Gastroesophageal sphincter (tissue), 4 donors: ENCODE results near the gene PPM1H. TPM values are rescaled to one million over a fixed set of nuclear protein-coding genes. Genes with fewer than 3 reads are reported as not detected.
"Not testable (repeated sequence)": the region's sequence is repeated elsewhere in the genome, so short reads cannot be mapped to it uniquely, and the experiment has no call there.

Experiments
- ATAC-seq: fragments of 150-250 bp; one replicate; pipeline ENCODE4 v1.9.1; 2016; ENCODE audit warnings: mild to moderate bottlenecking, moderate library complexity
- H3K27ac ChIP-seq, 4 donors: fragments of 200-600 bp; sonication (generic) in 3 of 4; 1 replicate in 3 of 4; 2 replicates in 1 of 4; pipeline ENCODE4 v1.5.1; 2016 to 2019
- H3K27me3 ChIP-seq: fragments of 200-600 bp; sonication (generic); one replicate; pipeline ENCODE4 v1.5.1; 2019
- H3K36me3 ChIP-seq, 2 donors: fragments of 200-600 bp; sonication (generic); one replicate each; pipeline ENCODE4 v1.5.1; 2019; ENCODE audit warnings: control low read depth in 1 of 2
- H3K4me1 ChIP-seq, 3 donors: fragments of 200-600 bp; sonication (generic); 1 replicate in 2 of 3; 2 replicates in 1 of 3; pipeline ENCODE4 v1.5.1; 2016 to 2019; ENCODE audit warnings: control low read depth in 2 of 3
- H3K4me3 ChIP-seq, 2 donors: fragments of 200-600 bp; sonication (generic); one replicate each; pipeline ENCODE4 v1.5.1; 2019; ENCODE audit warnings: mild to moderate bottlenecking in 1 of 2, moderate library complexity in 1 of 2
- H3K9me3 ChIP-seq, 3 donors: fragments of 200-600 bp; sonication (generic); one replicate each; pipeline ENCODE4 v1.5.1; 2017 to 2019; ENCODE audit warnings: control low read depth in 2 of 3
- CTCF ChIP-seq, 4 experiments: fragments of 200-600 bp in 2 of 4; fragments of 450-650 bp in 2 of 4; sonication (generic) in 1 of 4; IDR thresholded peaks; one replicate each; pipeline ENCODE4 v1.5.1; 2017 to 2019; ENCODE audit warnings: antibody characterized with exemption in 4 of 4, mild to moderate bottlenecking in 2 of 4, moderate library complexity in 2 of 4
- EP300 ChIP-seq: sonication (generic); formaldehyde crosslinking; IDR thresholded peaks from one replicate; pipeline ENCODE4 v1.6.1; 2017; ENCODE audit warnings: antibody characterized with exemption, mild to moderate bottlenecking
- POLR2A ChIP-seq, 2 donors: fragments of 450-650 bp; IDR thresholded peaks; one replicate each; pipeline ENCODE4 v1.6.1; 2017; ENCODE audit warnings: antibody characterized with exemption in 2 of 2, mild to moderate bottlenecking in 2 of 2, moderate library complexity in 1 of 2
- POLR2AphosphoS5 ChIP-seq: sonication (generic); formaldehyde crosslinking; IDR thresholded peaks from one replicate; pipeline ENCODE4 v1.6.1; 2017; ENCODE audit warnings: antibody characterized with exemption
- WGBS, 2 donors: methylation state at CpG; one replicate each; pipeline ENCODE4 v1.1.5; 2018; ENCODE audit warnings: low coverage in 1 of 2; 5-methylcytosine and 5-hydroxymethylcytosine counted together
- total RNA-seq, 4 donors: library from RNA; depleted of rRNA; stranded (reverse); fragments of >200 nt; gene quantifications; one replicate each; pipeline ENCODE4 v1.1.0, GENCODE V29; 2016

Gene PPM1H
- total RNA-seq, 4 donors from 2014 or later = 1.3 to 1.9 (median 1.6) TPM

- H3K27me3 ChIP-seq = no peaks in the 10 kb centered on the region
- no peak overlapping the region for H3K27ac ChIP-seq
- no peaks in the 10 kb centered on the region for H3K9me3 ChIP-seq
- ATAC-seq = no peak
- no peaks in the 10 kb centered on the region for H3K36me3 ChIP-seq
- no peaks in the 10 kb centered on the region for H3K4me1 ChIP-seq
- no peak overlapping the region for H3K4me3 ChIP-seq
- WGBS, 2 donors = 82 to 84% methylated on average over 5 of the region's 6 CpGs
- no peak for TF ChIP-seq POLR2AphosphoS5
- no peak for TF ChIP-seq POLR2A (IDR thresholded peaks at IDR 0.05)
These were observed 46.4 kb downstream of the PPM1H start for GRCh38 chr12:62888454-62889110.

- no peaks in the 10 kb centered on the region for H3K36me3 ChIP-seq
- ATAC-seq = no peak
- no peak overlapping the region for H3K4me3 ChIP-seq
- WGBS, 2 donors = 71 to 74% methylated on average over 4 to 6 of the region's 6 CpGs
- no peaks in the 10 kb centered on the region for H3K4me1 ChIP-seq
- no peaks in the 10 kb centered on the region for H3K27me3 ChIP-seq
- H3K9me3 ChIP-seq = no peaks in the 10 kb centered on the region
- no peak for TF ChIP-seq POLR2A (IDR thresholded peaks at IDR 0.05)
- TF ChIP-seq POLR2AphosphoS5 = no peak
- no peak for TF ChIP-seq CTCF (IDR thresholded peaks at IDR 0.05)
- no peak for TF ChIP-seq EP300
- no peak overlapping the region for H3K27ac ChIP-seq
These were observed 48.2 kb downstream of the PPM1H start for GRCh38 chr12:62886796-62887195.

- no peak for ATAC-seq
- H3K4me3 ChIP-seq = no peak overlapping the region
- no peaks in the 10 kb centered on the region for H3K4me1 ChIP-seq
- H3K27me3 ChIP-seq = no peaks in the 10 kb centered on the region
- H3K9me3 ChIP-seq = no peaks in the 10 kb centered on the region
- TF ChIP-seq EP300 (no peak), POLR2A (IDR thresholded peaks at IDR 0.05) (no peak), CTCF (IDR thresholded peaks at IDR 0.05) (no peak), POLR2AphosphoS5 (no peak)
- no peaks in the 10 kb centered on the region for H3K36me3 ChIP-seq
- H3K27ac ChIP-seq = no peak overlapping the region
These were observed 49.7 kb downstream of the PPM1H start for GRCh38 chr12:62885242-62885641.

- H3K27ac ChIP-seq, H3K36me3 ChIP-seq, H3K27me3 ChIP-seq, H3K4me1 ChIP-seq, H3K9me3 ChIP-seq, H3K4me3 ChIP-seq, ATAC-seq: not testable (repeated sequence)
- 66 to 68% methylated on average over 4 to 5 of the region's 5 CpGs for WGBS, 2 donors
These were observed 50.1 kb downstream of the PPM1H start for GRCh38 chr12:62884832-62885231.

GRCh38 chr12:62882696-62883095 lies 52.3 kb downstream of the PPM1H start:
- TF ChIP-seq EP300 (no peak), POLR2AphosphoS5 (no peak), POLR2A (IDR thresholded peaks at IDR 0.05) (no peak), CTCF (IDR thresholded peaks at IDR 0.05) (no peak)
- Histone ChIP-seq H3K4me1 (no peaks in the 10 kb centered on the region), H3K27me3 (no peaks in the 10 kb centered on the region), H3K36me3 (no peaks in the 10 kb centered on the region), H3K4me3 (no peak overlapping the region), H3K9me3 (no peaks in the 10 kb centered on the region), H3K27ac (no peak overlapping the region)
- no peak for ATAC-seq
- WGBS, 2 donors = 82 to 95% methylated on average over 2 to 3 of the region's 3 CpGs

- no peak for ATAC-seq
- no peaks in the 10 kb centered on the region for H3K9me3 ChIP-seq
- WGBS, 2 donors = 81% methylated on average over 3 of the region's 3 CpGs; no CpG with 5 or more reads in 1 of the 2 donors
These were observed 52.8 kb downstream of the PPM1H start for GRCh38 chr12:62882140-62882539.

More at GRCh38 chr12:62882140-62882539, 52.8 kb downstream of the PPM1H start:
- H3K27me3 ChIP-seq = no peaks in the 10 kb centered on the region
- no peak overlapping the region for H3K27ac ChIP-seq
- no peaks in the 10 kb centered on the region for H3K4me1 ChIP-seq
- TF ChIP-seq EP300 (no peak), CTCF (IDR thresholded peaks at IDR 0.05) (no peak), POLR2AphosphoS5 (no peak), POLR2A (IDR thresholded peaks at IDR 0.05) (no peak)
- no peak overlapping the region for H3K4me3 ChIP-seq
- no peaks in the 10 kb centered on the region for H3K36me3 ChIP-seq
